A549 (cell line): ENCODE results near the gene RNF215.

Source experiments
- CEBPB ChIP-seq, 2 experiments: fragments of >200 bp in 1 of 2; sonication (Bioruptor Twin) in 1 of 2; formaldehyde crosslinking in 1 of 2; IDR thresholded peaks; 2 replicates each; pipeline ENCODE4 v1.6.1; 2012 to 2016
- CHD4 ChIP-seq: fragments of 200-600 bp; sonication (generic); IDR thresholded peaks from 2 replicates; pipeline ENCODE4 v1.6.1; 2016; ENCODE audit warnings: antibody characterized with exemption, mild to moderate bottlenecking, borderline replicate concordance
- CTCF ChIP-seq: fragments of >200 bp; sonication (Bioruptor Twin); formaldehyde crosslinking; IDR thresholded peaks from 3 replicates; pipeline ENCODE4 v1.5.1; 2016
- ELK1 ChIP-seq: fragments of 150-350 bp; IDR thresholded peaks from 2 replicates; pipeline ENCODE4 v1.6.1; 2014; ENCODE audit warnings: low read depth, mild to moderate bottlenecking, low read length
- KDM5A ChIP-seq: fragments of 200-600 bp; sonication (generic); IDR thresholded peaks from 2 replicates; pipeline ENCODE4 v1.6.1; 2016; ENCODE audit warnings: antibody characterized with exemption, mild to moderate bottlenecking
- MAX ChIP-seq: IDR thresholded peaks from 2 replicates; pipeline ENCODE4 v1.6.1; 2012
- RCOR1 ChIP-seq: fragments of 150-350 bp; IDR thresholded peaks from 2 replicates; pipeline ENCODE4 v1.6.1; 2014; ENCODE audit warnings: antibody characterized with exemption, low read length, low read depth
- SREBF2 ChIP-seq: fragments of 450-650 bp; IDR thresholded peaks from 2 replicates; pipeline ENCODE4 v1.6.1; 2014; ENCODE audit warnings: mild to moderate bottlenecking, moderate library complexity
- TF ChIP-seq, protein P1 (sequence below): fragments of >200 bp; sonication (Bioruptor Twin); formaldehyde crosslinking; IDR thresholded peaks from 3 replicates; pipeline ENCODE4 v1.6.1; 2016

DNA sequence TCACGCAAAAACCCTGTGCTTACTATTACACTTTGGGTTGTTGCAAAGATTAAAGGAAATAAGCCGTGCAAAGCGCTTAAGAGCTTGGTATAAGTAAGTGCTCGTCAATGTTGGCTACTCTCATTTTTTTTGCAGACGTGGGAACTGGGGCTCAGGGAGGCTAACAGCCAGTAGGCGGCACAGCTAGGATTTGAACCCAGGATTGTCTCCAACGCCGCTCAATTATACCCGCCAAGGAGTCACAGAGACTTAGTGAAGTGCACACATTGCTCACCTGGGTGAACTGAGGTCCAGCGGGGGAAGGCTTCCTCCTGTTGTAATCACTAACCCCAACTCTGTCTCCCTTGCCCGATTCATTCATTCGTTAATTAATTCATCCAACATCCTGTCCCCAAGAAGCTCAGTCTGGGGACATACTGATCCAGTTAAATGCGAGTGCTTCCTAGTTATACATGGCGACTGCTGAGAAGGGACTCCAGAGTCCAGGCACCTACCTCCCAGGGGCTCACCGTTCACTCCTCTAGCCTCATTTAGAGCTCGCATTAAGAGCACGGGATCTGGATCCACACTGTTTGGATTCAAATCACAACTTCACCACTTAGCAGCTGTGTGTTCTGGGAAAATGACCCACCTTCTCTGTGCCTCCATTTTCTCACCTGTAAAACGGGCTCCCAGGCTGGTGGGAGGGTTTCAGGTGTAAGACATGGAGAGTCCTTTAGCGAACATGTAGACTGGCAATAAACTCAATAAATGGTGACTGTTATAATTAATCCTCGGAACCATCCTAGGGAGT lies 37.5 kb upstream of the RNF215 start:
- TF ChIP-seq MAX (no peak), CTCF (no peak), CHD4 (no peak), CEBPB (IDR thresholded peaks at IDR 0.05) (no peak), RCOR1 (no peak), ELK1 (no peak), KDM5A (no peak), SREBF2 (no peak)
- TF ChIP-seq, protein P1, sequence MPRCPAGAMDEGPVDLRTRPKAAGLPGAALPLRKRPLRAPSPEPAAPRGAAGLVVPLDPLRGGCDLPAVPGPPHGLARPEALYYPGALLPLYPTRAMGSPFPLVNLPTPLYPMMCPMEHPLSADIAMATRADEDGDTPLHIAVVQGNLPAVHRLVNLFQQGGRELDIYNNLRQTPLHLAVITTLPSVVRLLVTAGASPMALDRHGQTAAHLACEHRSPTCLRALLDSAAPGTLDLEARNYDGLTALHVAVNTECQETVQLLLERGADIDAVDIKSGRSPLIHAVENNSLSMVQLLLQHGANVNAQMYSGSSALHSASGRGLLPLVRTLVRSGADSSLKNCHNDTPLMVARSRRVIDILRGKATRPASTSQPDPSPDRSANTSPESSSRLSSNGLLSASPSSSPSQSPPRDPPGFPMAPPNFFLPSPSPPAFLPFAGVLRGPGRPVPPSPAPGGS, result no peak
